NCI-H1930 (cell line): ENCODE data around the gene MEX3D.
"Not testable (repeated sequence)": the region's sequence is repeated elsewhere in the genome, so short reads cannot be mapped to it uniquely, and the experiment has no call there.

Experiments
- DNase-seq, 2 experiments: peaks; one replicate each; lab custom pipeline; 2025; lab: John Stamatoyannopoulos, UW

The MEX3D gene

DNA sequence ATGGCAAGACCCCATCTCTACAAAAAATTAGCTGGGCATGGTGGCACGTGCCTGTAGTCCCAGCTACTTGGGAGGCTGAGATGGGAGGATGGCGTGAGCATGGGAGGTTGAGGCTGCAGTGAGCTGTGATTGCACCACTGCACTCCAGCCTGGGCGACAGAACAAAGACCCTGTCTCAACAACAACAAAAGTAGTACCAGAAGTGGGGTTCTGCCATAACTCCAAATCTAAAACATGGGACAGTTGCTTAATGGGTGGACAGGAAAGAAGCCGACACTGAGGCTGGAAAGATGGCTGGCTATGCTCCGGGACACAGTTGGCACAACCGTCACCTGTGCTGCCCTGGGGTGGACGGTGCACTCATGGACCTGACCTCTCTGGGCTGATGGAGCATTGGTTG is 32.4 kb downstream of the MEX3D start:
- DNase-seq: not testable (repeated sequence)

DNA sequence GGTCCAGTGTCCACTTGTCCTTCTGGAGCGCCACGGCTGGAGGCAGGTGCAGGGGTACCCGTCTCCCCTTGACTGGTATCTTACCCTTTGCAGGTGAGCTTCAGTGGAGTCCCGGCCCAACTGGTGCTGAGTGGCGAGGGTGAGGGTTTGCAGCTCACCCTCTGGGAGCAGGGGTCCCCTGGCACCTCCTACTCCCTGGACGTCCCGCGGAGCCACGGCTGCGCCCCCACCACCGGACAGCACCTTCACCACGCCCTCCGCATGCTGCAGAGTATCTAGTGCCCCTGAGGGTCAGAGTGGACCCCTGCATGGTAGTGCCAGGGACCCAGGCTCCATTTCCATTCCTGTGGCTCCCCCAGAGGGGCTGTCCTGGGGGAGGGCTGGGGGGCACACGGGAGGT is 33.2 kb downstream of the MEX3D start:
- no peak for DNase-seq

DNA sequence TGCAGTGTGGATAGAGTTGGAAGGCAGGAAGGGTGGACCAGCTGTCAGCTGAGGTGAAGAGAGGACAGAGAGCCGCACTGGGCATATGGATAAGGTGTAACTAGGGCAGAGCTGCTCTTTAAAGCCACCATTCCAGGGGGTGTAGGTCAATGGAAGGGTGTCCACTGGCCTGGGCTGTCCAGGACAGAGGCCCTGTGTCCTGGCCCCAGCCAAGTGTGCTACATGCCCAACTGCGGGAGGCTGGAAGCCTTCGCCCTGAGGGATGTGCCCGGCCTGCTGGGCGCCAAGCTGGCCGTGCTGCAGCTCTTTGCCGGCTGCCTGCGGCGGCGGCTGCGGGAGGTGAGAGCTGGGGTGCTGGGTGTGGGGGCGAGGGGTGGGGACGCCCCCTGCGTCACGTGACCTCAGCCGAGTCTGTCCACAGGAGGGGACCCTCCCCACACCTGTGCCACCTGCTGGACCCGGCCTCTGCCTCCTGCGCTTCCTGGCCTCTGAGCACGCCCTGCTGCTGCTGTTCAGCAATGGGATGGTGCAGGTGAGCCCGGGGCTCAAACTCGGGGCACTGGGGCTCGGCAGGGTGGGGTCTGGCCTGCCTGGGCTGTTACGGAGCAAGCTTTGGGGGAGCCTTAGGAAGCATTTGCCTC is 34.5 kb downstream of the MEX3D start:
- DNase-seq: no peak

DNA sequence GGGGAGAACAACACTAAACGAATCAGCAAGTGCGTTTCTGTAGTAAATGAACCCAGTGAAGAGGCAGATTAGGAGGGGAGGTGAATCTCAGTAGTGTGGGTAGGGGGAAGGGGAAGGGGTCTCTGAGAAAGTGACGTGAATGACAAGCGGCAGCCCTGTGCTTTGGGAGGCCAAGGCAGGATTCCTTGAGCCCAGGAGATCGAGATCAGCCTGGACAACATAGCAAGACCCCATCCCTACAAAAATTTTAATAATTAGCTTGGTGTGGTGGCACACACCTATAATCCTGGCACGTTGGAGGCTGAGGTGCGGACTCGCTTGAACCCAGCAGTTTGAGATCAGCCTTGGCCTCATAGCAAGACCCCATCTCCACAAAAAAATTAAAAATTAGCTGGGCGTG is 36.1 kb downstream of the MEX3D start:
- no peak for DNase-seq

DNA sequence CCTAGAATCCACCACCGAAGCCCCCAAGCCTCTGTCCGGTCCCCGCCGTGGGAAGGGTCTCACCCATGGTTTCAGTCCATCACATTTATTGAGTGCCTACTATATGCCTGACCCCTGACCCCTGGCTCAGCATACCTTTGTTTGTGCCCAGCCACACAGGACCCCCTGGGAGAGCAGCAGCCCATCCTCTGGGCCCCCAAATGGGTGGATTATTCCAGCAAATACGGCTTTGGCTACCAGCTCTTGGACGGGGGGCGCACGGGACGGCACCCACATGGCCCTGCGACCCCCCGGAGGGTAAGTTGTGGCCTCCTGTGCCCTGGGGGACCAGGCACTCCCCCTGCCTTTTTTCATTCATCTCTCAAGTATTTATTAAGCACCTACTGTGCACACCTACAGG is 36.5 kb downstream of the MEX3D start:
- no peak for DNase-seq

DNA sequence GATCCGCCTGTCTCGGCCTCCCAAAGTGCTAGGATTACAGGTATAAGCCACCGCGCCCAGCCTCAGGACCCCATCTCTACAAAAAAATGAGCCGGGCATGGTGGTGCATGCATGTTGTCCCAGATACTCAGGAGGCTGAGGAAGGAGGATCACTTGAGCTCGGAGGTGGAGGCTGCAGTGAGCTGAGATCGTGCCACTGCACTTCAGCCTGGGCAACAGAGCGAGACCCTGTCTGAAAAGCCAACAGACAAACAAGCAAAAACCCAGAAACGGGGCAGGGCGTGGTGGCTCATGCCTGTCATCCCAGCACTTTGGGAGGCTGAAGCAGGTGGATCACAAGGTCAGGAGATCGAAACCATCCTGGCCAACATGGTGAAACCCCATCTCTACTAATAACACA is 37.3 kb downstream of the MEX3D start:
- not testable (repeated sequence) for DNase-seq

DNA sequence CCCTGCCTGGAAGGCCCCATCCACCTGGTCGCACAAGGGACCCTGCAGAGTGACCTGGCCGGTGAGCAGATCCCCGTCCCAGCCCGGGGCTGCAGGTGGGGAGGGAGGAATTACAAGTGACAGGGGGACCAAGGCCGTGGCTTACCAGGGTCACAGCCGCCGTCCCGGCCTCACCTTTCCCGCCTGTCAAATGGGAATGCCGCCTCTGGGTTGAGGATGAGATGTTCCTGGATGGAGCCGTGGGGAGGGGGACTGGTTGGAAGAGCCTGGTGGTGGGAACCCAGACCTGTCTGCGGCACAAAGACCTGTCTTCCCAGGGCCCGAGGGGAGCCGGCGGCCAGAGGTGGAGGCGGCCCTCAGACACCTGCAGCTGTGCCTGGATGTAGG is 38.7 kb downstream of the MEX3D start:
- no peak for DNase-seq

DNA sequence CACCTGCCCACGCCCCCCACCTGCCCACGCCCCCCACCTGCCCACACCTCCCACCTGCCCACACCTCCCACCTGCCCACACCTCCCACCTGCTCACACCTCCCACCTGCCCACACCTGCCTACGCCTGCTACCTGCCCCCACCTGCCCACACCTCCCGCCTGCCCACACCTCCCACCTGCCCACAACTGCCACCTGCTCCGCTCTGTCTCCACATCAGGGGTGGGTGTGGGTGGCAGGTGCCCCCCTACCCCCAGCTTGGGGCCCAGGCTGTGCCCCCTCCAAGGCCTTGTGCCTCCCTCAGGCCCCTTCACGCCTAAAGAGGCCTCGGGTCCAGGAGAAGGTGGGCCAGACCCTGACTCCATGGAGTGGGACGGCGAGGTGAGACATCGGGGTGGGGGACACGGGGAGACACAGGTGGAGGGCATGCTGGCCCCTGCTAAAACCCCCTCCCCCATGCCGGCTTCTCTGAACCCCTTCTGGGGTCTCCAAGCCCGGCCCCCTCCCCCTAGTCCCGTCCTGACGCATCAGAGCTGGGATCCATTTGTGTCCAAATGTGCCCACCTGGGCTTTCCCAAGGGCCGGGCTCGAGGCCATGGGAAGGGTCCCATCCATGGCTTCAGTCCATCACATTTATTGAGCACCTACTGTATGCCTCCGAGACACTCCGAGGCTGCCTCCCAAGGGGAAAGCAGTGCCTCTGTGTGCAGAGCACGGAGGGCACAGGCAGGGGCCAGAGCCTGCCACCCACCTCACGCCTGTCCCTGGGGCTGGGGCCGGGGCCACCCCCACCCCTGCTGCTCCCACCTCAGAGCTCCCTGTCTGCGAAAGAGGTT is 39.3 kb downstream of the MEX3D start:
- DNase-seq: no peak

DNA sequence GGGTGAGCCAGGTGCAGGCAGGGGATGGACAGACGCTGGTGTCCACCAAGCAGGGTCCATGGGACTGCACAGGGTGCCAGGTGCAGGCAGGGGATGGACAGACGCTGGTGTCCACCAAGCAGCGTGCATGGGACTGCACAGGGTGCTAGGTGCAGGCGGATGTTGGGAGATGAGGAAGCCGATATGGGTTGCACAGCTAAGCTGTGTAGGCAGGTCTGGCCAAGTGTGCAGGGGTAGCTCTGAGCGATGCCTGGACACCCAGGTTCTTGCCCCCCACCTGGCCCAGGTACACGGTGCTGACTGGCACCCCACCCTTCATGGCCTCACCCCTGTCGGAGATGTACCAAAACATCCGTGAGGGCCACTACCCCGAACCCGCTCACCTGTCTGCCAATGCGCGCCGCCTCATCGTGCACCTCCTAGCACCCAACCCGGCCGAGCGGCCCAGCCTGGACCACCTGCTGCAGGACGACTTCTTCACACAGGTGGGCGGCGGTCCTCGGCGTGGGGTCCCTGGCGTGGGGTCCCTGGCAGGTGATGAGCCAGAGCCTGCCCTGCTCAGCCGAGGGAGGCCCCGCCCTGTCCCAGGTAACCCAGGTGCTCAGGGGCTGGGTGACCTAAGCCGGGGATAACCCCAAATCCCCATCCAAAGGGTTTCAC is 40.3 kb downstream of the MEX3D start:
- DNase-seq: no peak

DNA sequence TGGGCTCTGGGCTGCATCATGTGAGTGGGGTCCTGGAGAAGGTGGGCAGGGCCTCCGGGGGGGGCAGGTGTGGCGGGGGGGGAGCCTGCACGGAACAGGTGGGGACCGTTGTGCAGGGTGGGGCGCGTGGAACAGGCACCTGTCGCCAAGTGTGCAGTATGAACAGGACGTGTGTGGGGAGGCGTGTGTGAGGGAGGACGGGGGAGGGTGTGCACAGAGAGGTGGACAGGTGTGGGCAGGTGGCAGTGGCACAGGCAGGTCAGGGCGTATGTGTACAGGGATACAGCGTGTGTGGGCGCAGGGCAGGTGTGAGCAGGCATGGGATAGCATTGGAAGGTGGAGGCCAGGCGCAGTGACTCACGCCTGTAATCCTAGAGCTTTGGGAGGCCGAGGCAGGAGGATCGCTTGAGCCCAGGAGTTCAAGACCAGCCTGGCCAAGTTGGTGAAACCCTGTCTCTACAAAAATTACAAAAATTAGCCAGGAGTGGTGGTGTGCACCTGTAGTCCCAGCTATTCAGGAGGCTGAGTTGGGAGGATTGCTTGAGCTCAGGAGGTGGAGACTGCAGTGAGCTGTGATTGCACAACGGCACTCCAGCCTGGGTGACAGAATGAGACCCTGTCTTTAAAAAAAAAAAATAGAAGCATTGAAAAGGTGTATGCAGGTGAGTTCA is 41.0 kb downstream of the MEX3D start:
- DNase-seq: no peak

DNA sequence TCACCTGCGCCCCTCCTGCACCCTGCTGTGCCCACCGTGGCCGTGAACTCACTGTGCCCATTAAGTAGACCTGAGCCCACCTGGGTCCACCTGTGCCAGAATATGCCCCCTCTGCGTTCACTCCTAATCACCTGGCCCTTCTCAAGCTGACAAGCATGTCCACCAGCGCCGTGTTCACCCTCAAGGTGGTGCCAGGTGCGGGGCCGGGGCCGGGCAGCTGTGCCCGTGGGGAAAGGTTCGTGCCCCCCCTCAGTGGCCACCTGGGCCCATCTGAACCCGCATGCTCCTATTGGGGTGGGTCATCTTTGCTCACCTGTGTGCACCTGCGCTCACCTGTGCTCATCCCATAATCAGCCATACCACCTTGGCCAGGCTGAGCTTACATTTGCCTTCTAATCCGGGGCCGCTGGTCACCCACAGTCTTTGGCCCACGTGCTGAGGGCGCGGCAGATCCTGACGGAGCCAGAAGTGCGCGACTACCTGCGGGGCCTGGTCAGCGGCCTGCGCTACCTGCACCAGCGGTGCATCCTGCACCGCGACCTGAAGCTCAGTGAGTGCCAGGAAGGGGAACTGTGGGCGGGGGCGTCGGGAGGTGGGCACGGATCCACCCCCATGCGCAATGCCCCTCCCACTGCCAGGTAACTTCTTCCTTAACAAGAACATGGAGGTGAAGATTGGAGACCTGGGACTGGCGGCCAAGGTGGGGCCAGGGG is 41.9 kb downstream of the MEX3D start:
- DNase-seq: no peak

DNA sequence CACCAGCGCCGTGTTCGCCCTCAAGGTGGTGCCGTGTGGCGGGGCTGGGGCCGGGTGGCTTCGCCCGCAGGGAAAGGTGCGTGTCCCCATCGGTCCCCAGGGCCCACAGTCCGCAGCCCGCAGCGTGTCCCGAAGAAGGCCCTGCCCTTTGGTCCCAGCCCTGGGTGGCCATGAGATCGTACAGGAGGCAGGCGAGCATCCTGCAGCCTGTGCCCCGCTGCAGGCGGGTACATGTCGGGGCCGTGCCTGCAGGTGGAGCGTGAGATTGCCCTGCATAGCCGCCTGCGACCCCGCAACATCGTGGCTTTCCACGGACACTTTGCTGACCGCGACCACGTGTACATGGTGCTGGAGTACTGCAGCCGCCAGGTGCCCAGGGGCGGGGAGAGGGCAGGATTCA is 42.8 kb downstream of the MEX3D start:
- DNase-seq: no peak

DNA sequence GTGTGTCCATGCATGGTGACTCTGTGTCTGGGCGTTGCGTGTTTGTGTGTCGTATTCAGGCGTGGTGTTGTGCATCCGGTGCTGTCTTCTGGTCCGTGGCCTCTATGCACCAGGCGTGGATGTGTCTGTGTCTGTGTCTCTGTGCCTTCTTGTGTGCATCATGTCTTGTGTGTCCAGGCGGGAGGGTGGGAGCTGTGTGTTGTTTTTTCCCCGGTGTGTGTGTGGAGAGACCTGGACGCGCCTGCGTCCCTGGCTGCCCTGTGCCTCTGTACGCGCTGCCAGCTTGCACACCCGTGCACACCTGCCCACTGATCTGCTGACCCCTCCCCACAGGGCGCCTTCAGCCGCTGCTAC is 43.2 kb downstream of the MEX3D start:
- DNase-seq: no peak

DNA sequence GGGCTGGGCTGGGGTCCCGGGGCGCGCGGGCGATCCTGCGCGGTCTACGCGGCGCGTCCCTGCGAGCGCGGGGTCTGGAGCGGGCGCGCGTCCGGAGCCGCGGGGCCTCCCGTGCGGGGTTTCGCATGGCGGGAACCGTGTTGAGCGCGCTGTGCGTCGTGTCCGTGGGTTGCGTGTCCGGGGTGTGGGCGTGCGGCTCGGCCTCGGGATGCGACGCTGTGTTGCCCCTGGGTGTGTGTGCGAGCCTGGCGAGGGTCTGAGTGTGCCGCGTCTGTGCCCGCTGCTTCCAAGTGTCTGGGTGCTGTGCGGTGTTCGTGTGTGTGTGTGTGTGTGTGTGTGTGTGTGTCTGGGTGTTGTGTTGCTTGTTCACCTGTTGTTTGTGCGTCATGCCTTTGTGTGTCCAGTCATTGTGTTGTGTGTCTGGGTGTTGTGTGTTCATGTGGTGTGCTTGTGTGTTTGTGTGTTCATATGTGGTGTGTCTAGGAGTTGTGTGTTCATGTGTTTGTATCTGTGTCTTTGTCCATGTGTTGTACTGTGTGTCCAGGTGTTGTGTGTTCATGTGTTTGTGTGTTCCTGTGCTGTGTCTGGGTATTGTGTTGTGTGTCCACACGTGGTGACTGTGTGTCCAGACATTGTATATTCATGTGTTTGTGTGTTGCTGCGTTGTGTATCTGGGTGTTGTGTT is 43.7 kb downstream of the MEX3D start:
- no peak for DNase-seq

DNA sequence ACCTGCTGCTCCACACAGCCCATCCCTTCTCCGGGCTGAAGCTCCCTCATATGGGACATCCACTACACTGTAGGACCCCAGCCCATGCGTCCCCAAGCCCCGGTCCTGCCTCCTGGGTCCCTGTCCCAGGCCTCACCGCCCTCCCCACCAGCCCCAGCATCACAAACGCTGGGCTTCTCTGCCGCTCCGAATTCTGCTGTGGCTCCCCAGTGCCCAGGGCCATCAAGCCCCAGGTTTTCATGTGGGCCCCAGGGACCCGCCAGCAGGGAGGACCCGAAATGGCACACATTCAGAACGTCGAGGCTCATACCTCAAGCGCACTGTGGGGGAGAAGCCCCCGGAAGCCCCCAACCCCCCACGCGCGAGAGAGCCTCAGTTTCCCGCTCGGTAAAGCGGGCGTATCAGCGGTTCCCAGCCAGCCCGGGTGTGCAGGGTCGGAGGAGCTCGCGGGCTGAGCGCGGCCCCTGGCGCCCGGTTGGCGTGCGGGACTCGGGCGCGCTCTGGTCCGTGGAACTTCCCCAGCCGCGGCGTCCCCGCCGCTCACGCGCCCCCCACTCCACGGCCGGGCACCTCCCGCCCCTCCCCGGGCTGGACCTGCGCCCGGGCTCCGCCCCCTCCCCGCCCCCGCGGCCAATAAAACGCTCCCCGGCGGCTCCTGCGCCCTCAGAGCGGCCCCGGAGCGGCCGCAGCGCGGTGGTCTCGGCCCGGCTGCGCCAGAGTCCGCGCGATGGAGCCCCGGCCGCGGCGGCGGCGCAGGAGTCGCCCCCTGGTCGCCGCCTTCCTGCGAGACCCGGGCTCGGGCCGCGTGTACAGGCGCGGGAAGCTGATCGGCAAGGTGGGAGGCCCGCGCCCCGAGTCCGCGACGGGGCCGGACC is 44.5 kb downstream of the MEX3D start, which contains the start of gene PLK5:
TSS of gene PLK5 (plus strand) at position 666 of the 875 bp plus-strand sequence. CDS start 2,920 bp downstream, outside the sequence.
- DNase-seq: no peak

DNA sequence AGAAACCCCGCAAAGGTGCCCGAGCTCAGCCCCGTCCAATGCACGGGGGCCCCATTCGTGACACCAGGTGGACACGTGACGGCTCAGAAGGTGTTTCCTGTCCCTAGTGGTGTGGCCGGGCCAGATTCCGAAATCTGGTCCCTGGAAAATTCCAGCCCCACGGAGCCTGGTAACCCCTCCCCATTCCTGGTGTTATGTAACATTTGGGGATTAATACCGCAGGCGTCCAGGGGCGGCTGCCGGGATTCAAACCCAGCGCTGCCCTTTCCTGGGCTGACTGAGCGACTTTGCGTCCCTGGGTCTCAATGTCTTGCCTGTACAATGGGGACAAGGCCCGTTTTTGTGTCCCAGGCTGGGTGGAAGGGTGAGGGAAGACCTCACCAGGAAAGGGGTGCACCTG is 45.3 kb downstream of the MEX3D start:
- DNase-seq: no peak

DNA sequence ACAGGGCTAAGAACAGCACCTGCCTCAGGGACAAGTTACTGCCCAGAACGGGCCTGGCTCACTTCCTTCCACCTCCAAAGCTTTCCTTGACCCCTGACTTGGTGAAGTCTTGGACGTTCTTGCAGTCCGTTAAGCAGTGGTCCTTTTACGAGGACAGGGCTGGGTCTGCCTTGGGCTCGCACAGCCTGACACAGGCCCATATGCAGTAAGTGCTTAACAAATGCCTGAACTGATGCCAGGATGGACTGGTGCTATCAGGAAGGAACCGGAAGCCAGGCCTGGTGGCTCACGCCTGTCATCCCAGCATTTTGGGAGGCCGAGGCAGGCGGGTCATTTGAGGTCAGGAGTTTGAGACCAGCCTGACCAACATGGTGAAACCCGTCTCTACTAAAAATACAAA is 46.1 kb downstream of the MEX3D start:
- DNase-seq: no peak

DNA sequence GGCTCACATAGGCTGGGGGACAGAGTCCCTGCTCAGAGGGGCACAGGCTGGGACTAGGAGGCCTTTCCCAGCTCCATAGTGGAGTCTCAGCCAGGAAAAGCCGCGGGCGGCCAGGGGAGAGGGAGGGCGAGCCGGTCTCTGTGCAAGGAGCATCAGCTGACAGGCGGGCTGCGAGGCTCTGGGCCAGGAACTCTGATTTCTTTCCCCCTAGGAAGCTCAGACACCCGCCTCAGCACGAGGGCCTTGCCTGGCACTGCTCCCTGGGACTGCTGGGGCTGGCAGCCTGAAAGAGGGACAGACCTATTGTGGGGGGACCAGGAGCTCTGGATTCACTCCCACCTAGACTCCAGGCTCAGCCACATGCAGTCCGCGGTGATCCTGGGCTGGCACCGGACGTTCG is 46.5 kb downstream of the MEX3D start:
- DNase-seq: no peak

DNA sequence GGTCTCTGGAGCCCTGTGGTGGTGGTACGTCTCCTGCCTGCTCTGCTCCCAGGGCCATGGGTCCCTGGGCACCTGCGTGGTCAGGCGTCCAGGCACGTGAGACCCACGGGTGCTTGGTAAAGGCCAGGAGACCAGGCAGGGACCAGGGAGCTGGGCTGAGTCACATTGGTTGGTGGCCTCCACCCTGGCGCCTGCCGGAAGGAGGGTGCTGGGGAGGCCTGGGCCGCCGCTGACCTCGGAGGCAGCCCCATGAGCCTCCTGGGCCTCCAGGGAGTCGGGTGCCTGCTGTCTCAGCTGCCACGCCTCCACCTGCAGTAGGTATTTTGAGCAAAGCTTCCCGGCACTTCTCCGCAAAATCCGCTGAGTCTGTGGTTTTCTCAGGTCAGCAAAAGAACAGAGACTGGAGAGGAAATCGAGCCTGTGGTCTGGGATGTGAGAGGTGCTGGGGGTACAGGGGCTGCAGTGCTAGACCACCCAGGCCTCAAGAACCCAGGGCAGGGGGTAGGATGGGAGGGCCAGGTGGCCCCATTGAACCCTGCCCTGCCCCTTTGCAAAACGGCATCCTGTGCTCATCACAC is 47.8 kb downstream of the MEX3D start:
- no peak for DNase-seq

DNA sequence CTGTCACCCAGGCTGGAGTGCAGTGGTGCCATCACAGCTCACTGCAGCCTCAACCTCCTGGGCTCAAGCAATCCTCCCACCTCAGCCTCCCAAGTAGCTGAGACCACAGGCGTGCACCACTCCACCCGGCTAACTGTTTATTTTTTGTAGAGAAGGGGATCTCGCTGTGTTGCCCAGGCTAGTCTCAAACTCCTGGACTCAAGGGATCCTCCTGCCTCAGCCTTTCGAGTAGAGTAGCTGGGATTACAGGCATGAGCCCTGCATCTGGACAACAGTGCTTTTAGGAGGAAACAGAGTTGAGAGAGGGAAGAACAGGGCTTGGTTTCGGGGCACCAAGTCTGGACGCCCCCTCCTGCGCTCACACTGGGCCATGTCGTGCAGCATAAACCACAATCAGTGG is 48.3 kb downstream of the MEX3D start:
- DNase-seq: not testable (repeated sequence)
